Gastrocnemius medialis (tissue), 4 donors: ENCODE data around the gene CDK5RAP3. TPM values are rescaled to one million over a fixed set of nuclear protein-coding genes. Genes with fewer than 3 reads are reported as not detected.

ENCODE experiments used
- ATAC-seq, 2 donors: fragments of 150-250 bp; one replicate each; pipeline ENCODE4 v1.9.1; 2016
- DNase-seq, 2 donors: peaks; one replicate each; pipeline ENCODE4 v3.0.0-alpha.2; 2019
- H3K27ac ChIP-seq, 4 donors: fragments of 200-600 bp; sonication (generic); 1 replicate in 1 of 4; 2 replicates in 3 of 4; pipeline ENCODE4 v1.5.1; 2016 to 2018; ENCODE audit warnings: mild to moderate bottlenecking in 2 of 4, moderate library complexity in 1 of 4
- H3K27me3 ChIP-seq, 3 donors: fragments of 200-600 bp; sonication (generic) in 2 of 3; 1 replicate in 1 of 3; 2 replicates in 2 of 3; pipeline versions ENCODE4 v1.5.1 to v1.6.0; 2016 to 2019; ENCODE audit warnings: mild to moderate bottlenecking in 1 of 3, moderate library complexity in 1 of 3
- H3K36me3 ChIP-seq, 2 donors: fragments of 200-600 bp; sonication (generic) in 1 of 2; one replicate each; pipeline ENCODE4 v1.5.1; 2017 to 2018
- H3K4me1 ChIP-seq, 2 donors: fragments of 200-600 bp; sonication (generic) in 1 of 2; one replicate each; pipeline ENCODE4 v1.5.1; 2016 to 2017; ENCODE audit warnings: mild to moderate bottlenecking in 2 of 2
- H3K4me3 ChIP-seq, 4 donors: fragments of 200-600 bp; sonication (generic) in 3 of 4; 1 replicate in 1 of 4; 2 replicates in 3 of 4; pipeline ENCODE4 v1.5.1; 2016 to 2019; ENCODE audit warnings: mild to moderate bottlenecking in 2 of 4
- H3K9me3 ChIP-seq, 3 donors: fragments of 200-600 bp; sonication (generic) in 2 of 3; 1 replicate in 1 of 3; 2 replicates in 2 of 3; pipeline ENCODE4 v1.5.1; 2016 to 2019
- POLR2A ChIP-seq, 2 donors: fragments of 450-650 bp; IDR thresholded peaks; one replicate each; pipeline ENCODE4 v1.6.1; 2017; ENCODE audit warnings: antibody characterized with exemption in 2 of 2, mild to moderate bottlenecking in 2 of 2, moderate library complexity in 2 of 2
- in situ Hi-C, 4 donors: fragments of 200-750 bp; cut with MboI; loops; one replicate each; pipeline versions ENCODE4 v1.15.0 to v1.8.0; 2017; ENCODE audit warnings: low sequenced_read_pairs in 4 of 4
- intact Hi-C: fragments of 100-400 bp; cut with DNase I; formaldehyde crosslinking; loops from one replicate; pipeline ENCODE4 v1.15.1; 2023; ENCODE audit warnings: low total_unique reads
- total RNA-seq, 4 donors: library from RNA; depleted of rRNA; stranded (reverse); fragments of >200 nt; gene quantifications; one replicate each; pipeline versions ENCODE4 v1.1.0 to v1.2.3, GENCODE V29; 2016
- TF ChIP-seq, protein P1 (sequence below), 5 experiments: fragments of 450-650 bp in 3 of 5; fragments of 200-600 bp in 2 of 5; sonication (generic) in 2 of 5; IDR thresholded peaks in 4 of 5; conservative IDR thresholded peaks in 1 of 5; 1 replicate in 4 of 5; 2 replicates in 1 of 5; pipeline ENCODE4 v1.5.1; 2016 to 2019; ENCODE audit warnings: antibody characterized with exemption in 5 of 5, mild to moderate bottlenecking in 3 of 5, moderate library complexity in 3 of 5

Gene CDK5RAP3
- total RNA-seq, 4 donors from 2014 or later = 14.2 to 35.9 (median 27.8) TPM

DNA sequence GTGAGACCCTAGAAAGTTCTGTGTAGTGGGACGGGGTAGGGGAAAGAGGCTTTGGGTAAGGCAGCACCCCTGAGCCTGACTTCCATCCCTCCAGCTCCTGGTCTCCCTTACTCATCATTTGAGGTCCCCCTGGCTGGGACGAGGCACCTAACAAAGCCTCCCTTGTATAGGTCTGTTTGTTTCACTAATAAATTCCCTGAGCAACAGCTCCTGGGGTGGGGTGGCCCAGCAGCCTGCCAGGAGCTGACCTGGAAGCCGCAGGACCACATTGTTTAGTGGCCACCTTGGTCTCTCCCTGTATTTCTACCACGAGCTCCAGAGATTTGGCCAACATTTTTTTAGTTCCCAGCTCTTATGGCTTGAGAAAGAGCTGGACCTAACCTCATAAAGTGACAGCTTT lies 20.5 kb upstream of the CDK5RAP3 start:
- Histone ChIP-seq H3K27me3 (no peaks in the 10 kb centered on the region), H3K27ac (no peak overlapping the region), H3K36me3 (peaks cover 0 to under 1% of the 10 kb centered on the region in 2 donors), H3K9me3 (no peaks in the 10 kb centered on the region), H3K4me1 (peaks cover 25 to 26% of the 10 kb centered on the region in 2 donors), H3K4me3 (no peak overlapping the region)
- no peak for DNase-seq
- no peak for TF ChIP-seq POLR2A (IDR thresholded peaks at IDR 0.05)
- TF ChIP-seq, protein P1, sequence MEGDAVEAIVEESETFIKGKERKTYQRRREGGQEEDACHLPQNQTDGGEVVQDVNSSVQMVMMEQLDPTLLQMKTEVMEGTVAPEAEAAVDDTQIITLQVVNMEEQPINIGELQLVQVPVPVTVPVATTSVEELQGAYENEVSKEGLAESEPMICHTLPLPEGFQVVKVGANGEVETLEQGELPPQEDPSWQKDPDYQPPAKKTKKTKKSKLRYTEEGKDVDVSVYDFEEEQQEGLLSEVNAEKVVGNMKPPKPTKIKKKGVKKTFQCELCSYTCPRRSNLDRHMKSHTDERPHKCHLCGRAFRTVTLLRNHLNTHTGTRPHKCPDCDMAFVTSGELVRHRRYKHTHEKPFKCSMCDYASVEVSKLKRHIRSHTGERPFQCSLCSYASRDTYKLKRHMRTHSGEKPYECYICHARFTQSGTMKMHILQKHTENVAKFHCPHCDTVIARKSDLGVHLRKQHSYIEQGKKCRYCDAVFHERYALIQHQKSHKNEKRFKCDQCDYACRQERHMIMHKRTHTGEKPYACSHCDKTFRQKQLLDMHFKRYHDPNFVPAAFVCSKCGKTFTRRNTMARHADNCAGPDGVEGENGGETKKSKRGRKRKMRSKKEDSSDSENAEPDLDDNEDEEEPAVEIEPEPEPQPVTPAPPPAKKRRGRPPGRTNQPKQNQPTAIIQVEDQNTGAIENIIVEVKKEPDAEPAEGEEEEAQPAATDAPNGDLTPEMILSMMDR (IDR thresholded peaks at IDR 0.05 in 4 of 5, conservative IDR thresholded peaks at IDR 0.05 in 1 of 5) = no peak
- intact Hi-C loops (no loop called here), in situ Hi-C loops (loop anchor here in 1 of 4 donors (10.0 kb wide), 1 partner anchor 106 kb away; the partner anchor contains the start of gene SCRN2)
- ATAC-seq = no peak

DNA sequence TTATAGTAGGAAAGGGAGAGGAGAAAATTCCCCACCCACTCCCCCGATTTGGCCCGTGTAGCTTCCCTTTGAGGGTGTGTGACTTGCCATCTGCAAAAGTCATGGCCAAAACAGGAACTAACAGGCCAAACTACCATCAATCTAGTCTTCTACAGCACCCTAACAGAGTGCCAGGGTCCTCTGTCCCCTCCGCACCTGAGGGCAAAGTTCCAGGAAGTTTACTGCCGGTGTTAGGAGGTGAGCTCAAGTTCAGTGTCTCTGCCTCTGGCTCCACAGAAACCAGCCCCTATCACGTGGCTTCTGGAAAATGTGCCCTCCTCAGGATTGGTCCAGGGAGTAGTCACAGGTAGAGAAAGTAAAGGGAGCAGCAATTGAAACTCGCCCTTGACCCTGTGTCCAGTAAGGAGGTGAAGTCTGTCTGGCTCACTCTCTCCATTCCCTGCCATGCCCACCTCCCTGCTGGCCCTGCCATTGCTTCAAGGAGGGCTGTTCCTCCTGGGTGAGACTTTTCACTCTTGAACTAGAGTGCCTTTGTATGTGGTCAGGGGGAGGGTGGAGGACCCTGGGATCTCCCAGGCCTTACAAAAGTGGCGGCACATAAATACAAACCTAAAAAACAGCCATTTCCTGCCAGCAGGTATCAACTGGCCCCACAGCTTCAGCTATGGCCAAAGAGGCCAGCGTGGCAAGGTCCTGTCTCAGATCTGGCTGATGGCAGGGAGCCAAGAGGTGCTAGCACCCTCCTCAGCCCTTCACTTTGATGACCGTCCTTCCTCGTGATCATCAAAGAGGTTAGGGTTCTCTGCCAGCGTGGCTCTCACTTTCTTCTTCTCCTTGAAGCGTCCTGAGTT lies 18.5 kb upstream of the CDK5RAP3 start:
- intact Hi-C loops = no loop called here
- Histone ChIP-seq H3K27ac (no peak overlapping the region), H3K4me1 (peaks cover 17% of the 10 kb centered on the region in 2 donors), H3K4me3 (no peak overlapping the region), H3K9me3 (no peaks in the 10 kb centered on the region), H3K27me3 (no peaks in the 10 kb centered on the region), H3K36me3 (no peaks in the 10 kb centered on the region)
- DNase-seq (no peak), ATAC-seq (no peak)
- no peak for TF ChIP-seq POLR2A (IDR thresholded peaks at IDR 0.05)
- TF ChIP-seq, protein P1 (IDR thresholded peaks at IDR 0.05 in 4 of 5, conservative IDR thresholded peaks at IDR 0.05 in 1 of 5) = no peak
- in situ Hi-C loops = loop anchor here in 1 of 4 donors (10.0 kb wide), 1 partner anchor 108 kb away; the partner anchor contains the start of gene SCRN2

DNA sequence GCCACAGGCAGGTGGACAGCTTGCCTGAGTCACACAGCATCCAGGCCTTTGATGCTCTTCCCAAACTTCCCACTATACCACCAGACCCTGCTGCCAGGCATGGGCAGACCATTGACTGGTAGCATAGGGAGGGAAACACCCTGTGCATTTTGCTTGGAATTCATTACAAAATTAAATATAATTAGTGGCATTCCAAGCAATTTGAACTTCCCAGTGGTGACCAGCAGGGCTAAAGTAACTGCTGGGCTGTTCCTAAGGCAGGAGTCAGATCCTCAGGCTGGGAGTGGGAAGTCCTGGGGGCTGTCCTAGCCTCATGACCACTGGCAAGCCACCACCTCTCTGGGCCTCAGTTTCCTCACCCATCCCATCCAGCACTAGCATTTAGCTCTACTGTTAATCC lies 17.0 kb upstream of the CDK5RAP3 start:
- no peak for ATAC-seq
- Histone ChIP-seq H3K27me3 (no peaks in the 10 kb centered on the region), H3K36me3 (no peaks in the 10 kb centered on the region), H3K9me3 (no peaks in the 10 kb centered on the region), H3K4me3 (no peak overlapping the region), H3K4me1 (peaks cover 9 to 11% of the 10 kb centered on the region in 2 donors), H3K27ac (no peak overlapping the region)
- in situ Hi-C loops = loop anchor here in 1 of 4 donors (10.0 kb wide), 1 partner anchor 109 kb away; the partner anchor contains the start of gene SCRN2
- no peak for DNase-seq
- TF ChIP-seq, protein P1 (IDR thresholded peaks at IDR 0.05 in 4 of 5, conservative IDR thresholded peaks at IDR 0.05 in 1 of 5) = no peak
- TF ChIP-seq POLR2A (IDR thresholded peaks at IDR 0.05) = no peak
- intact Hi-C loops = no loop called here

DNA sequence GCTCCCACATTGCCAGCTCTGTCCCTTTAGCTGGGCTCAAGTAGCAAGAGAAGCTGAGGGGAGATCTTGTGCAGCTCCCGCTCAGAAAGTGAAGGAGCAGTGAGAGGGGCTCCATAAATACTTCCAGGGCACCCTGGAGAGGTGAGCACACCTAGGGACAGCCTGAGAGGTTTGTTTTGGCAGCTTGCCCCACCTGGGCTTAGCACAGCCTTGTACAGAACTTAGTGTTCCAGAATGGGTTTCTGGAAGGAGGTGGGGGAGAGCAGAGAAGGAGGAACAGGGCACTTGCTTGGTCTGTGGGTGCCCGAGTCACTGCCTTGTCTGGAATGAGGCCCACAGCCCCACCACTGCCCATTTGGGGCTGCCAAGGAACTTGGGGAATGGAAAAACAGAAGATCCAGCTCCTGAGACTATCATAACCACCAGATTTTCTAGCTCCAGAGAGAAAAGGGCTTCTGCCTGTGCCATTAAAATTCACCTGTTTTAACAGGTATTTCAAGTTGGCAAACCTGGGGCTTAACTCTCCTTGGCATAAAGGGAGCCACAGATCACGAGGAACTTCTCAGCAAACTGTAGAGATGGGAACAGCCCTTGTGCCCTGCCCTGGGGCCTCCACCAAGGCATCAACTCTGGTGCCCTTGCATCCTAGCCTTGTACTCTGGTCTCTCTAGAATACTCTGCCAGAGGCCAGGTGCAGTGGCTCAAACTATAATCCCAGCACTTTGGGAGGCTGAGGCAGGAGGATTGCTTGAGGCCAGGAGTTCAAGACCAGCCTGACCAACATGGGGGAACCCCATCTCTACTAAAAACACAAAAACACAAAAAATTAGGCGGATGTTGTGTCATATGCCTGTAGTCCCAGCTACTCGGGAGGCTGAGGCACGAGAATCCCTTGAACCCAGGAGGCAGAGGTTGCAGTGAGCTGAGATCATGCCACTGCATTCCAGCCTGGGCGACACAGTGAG lies 15.1 kb upstream of the CDK5RAP3 start:
- peak in 1 of 2 donors; percentile 70 for ATAC-seq
- TF ChIP-seq POLR2A (IDR thresholded peaks at IDR 0.05) = no peak
- TF ChIP-seq, protein P1 (IDR thresholded peaks at IDR 0.05 in 4 of 5, conservative IDR thresholded peaks at IDR 0.05 in 1 of 5) = no peak
- no peaks in the 10 kb centered on the region for H3K27me3 ChIP-seq
- no peak for DNase-seq
- in situ Hi-C loops (loop anchor here in 1 of 4 donors (10.0 kb wide), 1 partner anchor 111 kb away; the partner anchor contains the start of gene SCRN2), intact Hi-C loops (no loop called here)
- H3K27ac ChIP-seq = no peak overlapping the region
- H3K36me3 ChIP-seq = no peaks in the 10 kb centered on the region
- no peaks in the 10 kb centered on the region for H3K4me1 ChIP-seq
- no peaks in the 10 kb centered on the region for H3K9me3 ChIP-seq
- H3K4me3 ChIP-seq = no peak overlapping the region
